Panc1 (cell line): ENCODE data around the gene SLC8A1. TPM values are rescaled to one million over a fixed set of nuclear protein-coding genes. Genes with fewer than 3 reads are reported as not detected.

Experiments used
- ATAC-seq: fragments of 200-7000 bp; cut with Tn5 transposase; 2 replicates; pipeline ENCODE4 v1.9.1; 2020; ENCODE audit warnings: mild to moderate bottlenecking, moderate library complexity
- BruUV-seq: library from RNA; stranded (reverse); fragments of 400-500 nt; replicated peaks from 2 replicates; lab custom pipeline; 2021; lab: Mats Ljungman, UMichigan
- CTCF ChIA-PET: fragments of 300-600 bp; sonication (Branson Sonifier 250); formaldehyde crosslinking; loops from one replicate; lab custom pipeline; 2022; ENCODE audit warnings: antibody characterized with exemption; lab: Charles Lee
- POLR2A ChIA-PET: fragments of 300-600 bp; sonication (Branson Sonifier 250); formaldehyde crosslinking; loops from one replicate; lab custom pipeline; 2022; ENCODE audit warnings: antibody characterized with exemption; lab: Charles Lee
- DNase-seq: peaks from one replicate; pipeline ENCODE4 v3.0.0-alpha.2; 2010; ENCODE audit warnings: low read depth, low spot score
- H3K27ac ChIP-seq: 2 replicates; pipeline ENCODE4 v1.5.1; 2011; ENCODE audit warnings: mild to moderate bottlenecking, low read length, inconsistent platforms
- H3K27me3 ChIP-seq: fragments of 200-500 bp; sonication (Bioruptor generic); 2 replicates; pipeline ENCODE4 v1.6.0; 2014; ENCODE audit warnings: low read length, inconsistent platforms; ENCODE audit not compliant: control insufficient read depth, insufficient read depth
- H3K36me3 ChIP-seq: fragments of 200-500 bp; sonication (Bioruptor generic); 2 replicates; pipeline ENCODE4 v1.5.1; 2014; ENCODE audit warnings: inconsistent platforms, mild to moderate bottlenecking, low read length, moderate library complexity; ENCODE audit not compliant: control insufficient read depth, insufficient read depth
- H3K4me1 ChIP-seq: 2 replicates; pipeline ENCODE4 v1.5.1; 2011; ENCODE audit warnings: inconsistent platforms, mild to moderate bottlenecking, low read length, moderate library complexity; ENCODE audit not compliant: control insufficient read depth, insufficient read depth
- H3K4me3 ChIP-seq, 2 experiments: 2 replicates each; pipeline ENCODE4 v1.5.1; 2011 to 2012; ENCODE audit warnings: low read depth in 2 of 2, low read length in 2 of 2, mild to moderate bottlenecking in 2 of 2, inconsistent platforms in 1 of 2, moderate library complexity in 1 of 2
- H3K9me3 ChIP-seq: fragments of 200-500 bp; sonication (Bioruptor generic); 2 replicates; pipeline ENCODE4 v1.5.1; 2014; ENCODE audit warnings: low read depth, mild to moderate bottlenecking, inconsistent platforms, low read length, moderate library complexity; ENCODE audit not compliant: control insufficient read depth, insufficient read depth
- CTCF ChIP-seq: fragments of 450-650 bp; IDR thresholded peaks from 2 replicates; pipeline ENCODE4 v1.5.1; 2017; ENCODE audit warnings: mild to moderate bottlenecking
- POLR2AphosphoS5 ChIP-seq: IDR thresholded peaks from 2 replicates; pipeline ENCODE4 v1.6.1; 2012; ENCODE audit warnings: mild to moderate bottlenecking, low read depth, low read length, moderate library complexity
- REST ChIP-seq, 2 experiments: IDR thresholded peaks; 2 replicates each; pipeline ENCODE4 v1.6.1; 2011 to 2012; ENCODE audit warnings: low read depth in 2 of 2, control low read depth in 1 of 2, low read length in 1 of 2, mild to moderate bottlenecking in 1 of 2, moderate library complexity in 1 of 2; ENCODE audit not compliant: insufficient read depth in 1 of 2
- SIN3A ChIP-seq: IDR thresholded peaks from 2 replicates; pipeline ENCODE4 v1.6.1; 2012; ENCODE audit warnings: low read depth, mild to moderate bottlenecking, low read length, moderate library complexity, borderline replicate concordance; ENCODE audit not compliant: insufficient read depth
- TCF7L2 ChIP-seq: IDR thresholded peaks from 2 replicates; pipeline ENCODE4 v1.6.1; 2011; ENCODE audit warnings: mild to moderate bottlenecking, low read depth, low read length, inconsistent platforms
- in situ Hi-C: cut with HindIII; loops from 2 replicates; pipeline ENCODE4 v1.10.0; 2016; ENCODE audit warnings: low sequenced_read_pairs, low pct_unique_long_range_greater_than_20kb
- intact Hi-C: fragments of 100-400 bp; cut with micrococcal nuclease; formaldehyde crosslinking; loops from one replicate; pipeline ENCODE4 v1.10.0; 2022; ENCODE audit not compliant: unreplicated experiment
- total RNA-seq: library from RNA; stranded (reverse); gene quantifications from one replicate; pipeline ENCODE4 v1.2.1, GENCODE V29; 2021; ENCODE audit not compliant: unreplicated experiment

Gene SLC8A1
- total RNA-seq, 1 experiment from 2014 or later: 0.59 TPM

- ChIA-PET POLR2A (no interaction called here), CTCF (no interaction called here)
- H3K4me1 ChIP-seq: no peaks in the 10 kb centered on the region
- in situ Hi-C loops (no loop called here), intact Hi-C loops (no loop called here)
- no TSS peak for BruUV-seq
- no peaks in the 10 kb centered on the region for H3K27me3 ChIP-seq
- no peak for ATAC-seq
- no peak overlapping the region for H3K27ac ChIP-seq
- no peaks in the 10 kb centered on the region for H3K36me3 ChIP-seq
- TF ChIP-seq POLR2AphosphoS5 (no peak), SIN3A (no peak), TCF7L2 (no peak), REST (IDR thresholded peaks at IDR 0.05; ENCODE audit: insufficient read depth in 1 of 2, low read depth in 2 of 2, low read length in 1 of 2) (no peak), CTCF (no peak)
- DNase-seq: no peak
- no peak overlapping the region for H3K4me3 ChIP-seq
- H3K9me3 ChIP-seq: no peaks in the 10 kb centered on the region
These were observed 346.3 kb downstream of the SLC8A1 start for GRCh38 chr2:40105593-40105992.

- ATAC-seq (no peak), DNase-seq (no peak)
- no peak overlapping the region for H3K27ac ChIP-seq
- ChIA-PET CTCF (no interaction called here), POLR2A (no interaction called here)
- H3K27me3 ChIP-seq: no peaks in the 10 kb centered on the region
- BruUV-seq: no TSS peak
- intact Hi-C loops (no loop called here), in situ Hi-C loops (no loop called here)
- no peaks in the 10 kb centered on the region for H3K4me1 ChIP-seq
- no peaks in the 10 kb centered on the region for H3K36me3 ChIP-seq
- H3K9me3 ChIP-seq: no peaks in the 10 kb centered on the region
- no peak for TF ChIP-seq REST (IDR thresholded peaks at IDR 0.05; ENCODE audit: insufficient read depth in 1 of 2, low read depth in 2 of 2, low read length in 1 of 2)
- no peak for TF ChIP-seq TCF7L2
- TF ChIP-seq POLR2AphosphoS5: no peak
- TF ChIP-seq CTCF: no peak
- TF ChIP-seq SIN3A: no peak
- H3K4me3 ChIP-seq: no peak overlapping the region
These were observed 348.3 kb downstream of the SLC8A1 start for GRCh38 chr2:40103590-40103989.
